RCC 7860 (cell line): ENCODE measurements around the gene NID1.

Experiments used
- DNase-seq: peaks from one replicate; pipeline ENCODE4 v3.0.0-alpha.2; 2015; ENCODE audit warnings: low spot score
- FAIRE-seq: peaks from 2 replicates; lab custom pipeline; 2012; peaks lifted over from hg19 to GRCh38; lab: Jason Lieb, UNC

NID1 gene, protein sequence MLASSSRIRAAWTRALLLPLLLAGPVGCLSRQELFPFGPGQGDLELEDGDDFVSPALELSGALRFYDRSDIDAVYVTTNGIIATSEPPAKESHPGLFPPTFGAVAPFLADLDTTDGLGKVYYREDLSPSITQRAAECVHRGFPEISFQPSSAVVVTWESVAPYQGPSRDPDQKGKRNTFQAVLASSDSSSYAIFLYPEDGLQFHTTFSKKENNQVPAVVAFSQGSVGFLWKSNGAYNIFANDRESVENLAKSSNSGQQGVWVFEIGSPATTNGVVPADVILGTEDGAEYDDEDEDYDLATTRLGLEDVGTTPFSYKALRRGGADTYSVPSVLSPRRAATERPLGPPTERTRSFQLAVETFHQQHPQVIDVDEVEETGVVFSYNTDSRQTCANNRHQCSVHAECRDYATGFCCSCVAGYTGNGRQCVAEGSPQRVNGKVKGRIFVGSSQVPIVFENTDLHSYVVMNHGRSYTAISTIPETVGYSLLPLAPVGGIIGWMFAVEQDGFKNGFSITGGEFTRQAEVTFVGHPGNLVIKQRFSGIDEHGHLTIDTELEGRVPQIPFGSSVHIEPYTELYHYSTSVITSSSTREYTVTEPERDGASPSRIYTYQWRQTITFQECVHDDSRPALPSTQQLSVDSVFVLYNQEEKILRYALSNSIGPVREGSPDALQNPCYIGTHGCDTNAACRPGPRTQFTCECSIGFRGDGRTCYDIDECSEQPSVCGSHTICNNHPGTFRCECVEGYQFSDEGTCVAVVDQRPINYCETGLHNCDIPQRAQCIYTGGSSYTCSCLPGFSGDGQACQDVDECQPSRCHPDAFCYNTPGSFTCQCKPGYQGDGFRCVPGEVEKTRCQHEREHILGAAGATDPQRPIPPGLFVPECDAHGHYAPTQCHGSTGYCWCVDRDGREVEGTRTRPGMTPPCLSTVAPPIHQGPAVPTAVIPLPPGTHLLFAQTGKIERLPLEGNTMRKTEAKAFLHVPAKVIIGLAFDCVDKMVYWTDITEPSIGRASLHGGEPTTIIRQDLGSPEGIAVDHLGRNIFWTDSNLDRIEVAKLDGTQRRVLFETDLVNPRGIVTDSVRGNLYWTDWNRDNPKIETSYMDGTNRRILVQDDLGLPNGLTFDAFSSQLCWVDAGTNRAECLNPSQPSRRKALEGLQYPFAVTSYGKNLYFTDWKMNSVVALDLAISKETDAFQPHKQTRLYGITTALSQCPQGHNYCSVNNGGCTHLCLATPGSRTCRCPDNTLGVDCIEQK

DNA sequence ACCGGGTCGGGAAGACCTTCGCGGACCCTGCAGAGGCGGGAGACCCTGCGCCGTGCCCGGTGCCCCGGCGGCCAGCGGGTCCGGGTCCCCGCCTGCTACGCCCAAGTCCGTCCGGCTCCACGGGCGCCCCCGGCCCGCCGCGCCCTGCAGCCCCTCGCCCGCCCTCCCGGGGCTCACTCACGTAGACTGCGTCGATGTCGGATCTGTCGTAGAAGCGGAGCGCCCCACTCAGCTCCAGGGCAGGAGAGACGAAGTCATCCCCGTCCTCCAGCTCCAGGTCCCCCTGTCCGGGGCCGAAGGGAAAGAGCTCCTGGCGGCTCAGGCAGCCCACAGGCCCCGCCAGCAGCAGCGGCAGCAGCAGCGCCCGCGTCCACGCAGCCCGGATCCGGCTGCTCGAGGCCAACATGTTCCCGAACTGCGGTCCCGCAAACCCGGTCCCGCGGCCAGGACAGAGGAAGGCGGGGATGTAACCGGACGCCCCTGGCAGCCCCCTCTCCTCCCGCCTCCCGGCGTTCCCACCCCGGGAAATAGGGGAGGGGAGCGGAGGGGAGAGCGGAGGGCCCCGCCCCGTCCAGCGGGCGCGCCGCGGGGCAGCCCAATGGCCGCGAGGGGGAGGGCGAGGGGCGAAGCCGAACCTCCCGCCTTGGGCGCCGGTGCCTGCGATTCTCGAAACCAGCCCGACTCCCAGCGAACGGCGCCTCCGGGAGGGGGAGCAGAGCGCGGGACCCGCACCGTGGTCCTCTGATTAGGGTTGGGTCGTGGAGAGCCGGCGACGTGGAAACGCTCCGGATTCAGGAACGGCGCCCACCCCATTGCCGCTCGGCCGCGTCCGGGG, at the start of gene NID1:
TSS of gene NID1 (minus strand) at position 417 of the 835 bp plus-strand sequence. CDS start at position 406, 11 bp downstream.
- FAIRE-seq (no peak), DNase-seq (no peak)

DNA sequence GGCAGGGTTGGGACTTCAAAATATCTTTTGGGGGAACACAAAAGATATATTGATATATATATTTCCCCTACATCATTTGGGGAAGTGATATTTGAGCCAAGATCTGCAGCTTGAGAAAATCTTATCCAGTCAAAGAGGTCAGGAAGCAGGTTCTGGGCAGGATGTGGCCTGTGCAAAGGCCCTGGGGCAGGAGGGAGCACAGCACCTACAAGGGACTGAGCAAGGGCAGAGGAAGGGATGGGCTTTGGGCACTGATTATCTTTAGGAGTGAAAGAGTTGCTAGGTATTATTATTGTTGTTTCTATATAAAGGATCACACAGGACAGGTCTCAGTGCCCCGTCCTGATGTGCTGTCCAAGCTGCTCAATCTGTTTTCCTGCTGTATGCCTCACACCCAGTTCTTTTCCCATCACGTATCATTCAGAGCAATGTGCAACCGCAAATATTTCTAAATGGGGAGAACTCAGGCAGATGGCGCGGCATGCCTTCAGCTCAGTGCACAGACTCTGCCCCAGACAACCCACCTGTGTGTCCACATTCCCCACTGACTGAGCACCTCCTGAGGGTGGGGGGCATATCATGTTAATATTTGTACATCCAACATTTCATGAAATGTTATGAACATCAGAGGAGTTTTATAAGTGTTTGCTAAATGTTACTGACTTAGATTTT, 49.3 kb upstream of the NID1 start:
- DNase-seq (no peak), FAIRE-seq (no peak)

DNA sequence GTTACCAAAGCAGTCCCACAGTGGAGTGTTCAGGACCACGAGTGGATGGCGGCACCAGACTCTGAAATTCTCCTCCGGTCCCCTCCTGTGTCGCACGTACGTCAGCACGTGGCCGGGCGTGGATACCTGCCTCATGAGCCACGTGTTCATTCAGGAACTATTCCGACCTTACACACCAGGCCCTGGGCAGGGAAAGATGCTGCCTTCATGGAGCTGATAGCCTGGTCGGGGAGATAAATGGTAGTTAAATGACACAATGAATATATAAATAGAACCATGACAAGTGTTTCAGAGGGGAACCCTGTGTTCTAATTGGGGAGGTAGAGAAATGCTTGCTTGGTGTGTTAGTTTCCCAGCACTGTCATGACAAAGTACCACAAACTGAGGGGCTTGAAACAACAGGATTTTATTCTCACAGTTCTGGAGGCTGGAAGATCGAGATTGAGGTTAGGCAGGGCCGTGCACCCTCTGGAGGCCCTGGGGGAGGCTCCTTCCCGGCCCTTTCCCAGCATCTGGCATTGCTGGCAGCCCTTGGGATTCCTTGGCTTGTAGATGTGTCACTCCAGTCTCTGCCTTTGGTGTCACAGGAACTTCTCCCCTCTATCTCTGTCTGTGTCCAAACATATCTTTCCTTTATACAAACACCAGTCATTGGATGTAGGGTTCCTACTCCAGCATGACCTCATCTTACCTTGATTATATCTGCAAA, 48.6 kb upstream of the NID1 start:
- DNase-seq: no peak
- FAIRE-seq: no peak

DNA sequence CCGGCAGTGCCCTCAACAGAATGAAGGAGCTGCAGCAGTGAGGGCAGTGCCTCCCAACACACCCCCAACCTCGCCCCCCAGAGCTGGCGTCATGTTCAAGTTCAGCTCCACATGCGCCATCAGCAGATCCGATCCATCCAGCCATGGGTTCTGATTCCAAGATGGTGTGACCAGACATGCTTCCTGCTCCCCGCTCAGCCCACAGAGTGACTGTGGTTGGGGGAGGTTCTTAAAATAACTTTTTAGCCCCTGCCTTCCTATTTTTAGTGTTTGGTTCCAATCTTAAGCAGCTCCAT, 47.4 kb upstream of the NID1 start:
- no peak for FAIRE-seq

DNA sequence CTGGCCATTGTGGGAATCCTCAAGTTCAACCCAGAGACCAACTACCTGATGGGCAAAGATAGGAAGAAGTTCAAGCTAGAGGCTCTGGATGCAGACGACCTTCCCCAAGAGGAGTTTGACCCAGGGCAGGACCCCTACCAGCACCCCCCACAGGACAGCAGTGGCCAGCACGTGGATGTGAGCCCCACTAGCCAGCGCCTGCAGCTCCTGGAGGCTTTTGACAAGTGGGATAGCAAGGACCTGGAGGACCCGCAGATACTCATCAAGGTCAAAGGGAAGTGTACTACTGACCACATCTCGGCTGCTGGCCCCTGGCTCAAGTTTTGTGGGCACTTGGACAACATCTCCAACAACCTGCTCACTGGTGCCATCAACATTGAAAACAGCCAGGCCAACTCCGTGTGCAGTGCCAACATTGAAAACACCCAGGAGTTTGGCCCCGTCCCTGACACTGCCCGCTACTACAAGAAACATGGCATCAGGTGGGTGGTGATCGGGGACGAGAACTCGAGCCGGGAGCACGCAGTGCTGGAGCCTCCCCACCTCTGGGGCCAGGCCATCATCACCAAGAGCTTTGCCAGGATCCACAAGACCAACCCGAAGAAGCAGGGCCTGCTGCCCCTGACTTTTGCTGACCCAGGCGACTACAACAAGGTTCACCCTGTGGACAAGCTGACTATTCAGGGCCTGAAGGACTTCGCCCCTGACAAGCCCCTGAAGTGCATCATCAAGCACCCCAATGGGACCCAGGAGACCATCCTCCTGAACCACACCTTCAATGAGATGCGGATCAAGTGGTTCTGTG, 46.8 kb upstream of the NID1 start:
- no peak for FAIRE-seq

More for the DNA sequence above, 47.4 kb upstream of the NID1 start:
- no peak for DNase-seq

DNA sequence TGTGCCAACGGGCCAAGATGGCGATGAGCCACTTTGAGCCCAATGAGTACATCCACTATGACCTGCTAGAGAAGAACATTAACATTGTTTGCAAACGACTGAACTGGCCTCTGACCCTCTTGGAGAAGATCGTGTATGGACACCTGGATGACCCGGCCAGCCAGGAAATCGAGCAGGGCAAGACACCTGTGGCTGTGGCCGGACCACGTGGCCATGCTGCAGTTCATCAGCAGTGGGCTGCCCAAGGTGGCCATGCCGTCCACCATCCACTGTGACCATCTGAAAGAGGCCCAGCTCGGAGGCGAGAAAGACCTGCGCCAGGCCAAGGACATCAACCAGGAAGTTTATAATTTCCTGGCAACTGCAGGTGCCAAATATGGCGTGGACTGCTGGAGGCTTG, 45.2 kb upstream of the NID1 start:
- FAIRE-seq (no peak), DNase-seq (no peak)

More for the DNA sequence above, 46.8 kb upstream of the NID1 start:
- DNase-seq: no peak

DNA sequence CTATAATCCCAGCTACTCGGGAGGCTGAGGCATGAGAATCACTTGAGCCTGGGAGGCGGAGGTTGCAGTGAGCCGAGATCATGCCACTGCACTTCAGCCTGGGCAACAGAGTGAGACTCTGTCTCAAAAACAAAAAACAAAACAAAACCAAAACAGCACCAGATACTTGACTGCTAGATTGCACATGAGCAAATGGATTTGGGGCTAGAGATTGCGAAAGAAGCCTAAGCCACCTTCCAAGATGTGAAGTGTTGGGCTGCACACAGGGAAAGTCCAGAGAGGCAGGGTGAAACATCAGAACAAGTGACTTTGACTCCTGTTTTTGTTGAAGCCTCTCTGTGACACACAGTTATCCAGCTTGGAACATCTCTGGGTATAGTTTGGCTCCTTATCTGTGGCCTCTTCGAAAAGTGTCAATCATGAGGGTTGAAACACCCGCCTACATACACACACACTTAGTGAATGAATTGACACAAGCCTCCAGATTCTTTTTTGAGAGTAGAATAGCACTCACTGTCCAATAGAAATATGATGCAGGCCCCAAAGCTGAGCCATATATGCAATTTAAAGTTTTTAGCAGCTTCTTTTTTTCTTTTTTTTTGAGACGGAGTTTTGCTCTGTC, 43.2 kb upstream of the NID1 start:
- DNase-seq (no peak), FAIRE-seq (no peak)

DNA sequence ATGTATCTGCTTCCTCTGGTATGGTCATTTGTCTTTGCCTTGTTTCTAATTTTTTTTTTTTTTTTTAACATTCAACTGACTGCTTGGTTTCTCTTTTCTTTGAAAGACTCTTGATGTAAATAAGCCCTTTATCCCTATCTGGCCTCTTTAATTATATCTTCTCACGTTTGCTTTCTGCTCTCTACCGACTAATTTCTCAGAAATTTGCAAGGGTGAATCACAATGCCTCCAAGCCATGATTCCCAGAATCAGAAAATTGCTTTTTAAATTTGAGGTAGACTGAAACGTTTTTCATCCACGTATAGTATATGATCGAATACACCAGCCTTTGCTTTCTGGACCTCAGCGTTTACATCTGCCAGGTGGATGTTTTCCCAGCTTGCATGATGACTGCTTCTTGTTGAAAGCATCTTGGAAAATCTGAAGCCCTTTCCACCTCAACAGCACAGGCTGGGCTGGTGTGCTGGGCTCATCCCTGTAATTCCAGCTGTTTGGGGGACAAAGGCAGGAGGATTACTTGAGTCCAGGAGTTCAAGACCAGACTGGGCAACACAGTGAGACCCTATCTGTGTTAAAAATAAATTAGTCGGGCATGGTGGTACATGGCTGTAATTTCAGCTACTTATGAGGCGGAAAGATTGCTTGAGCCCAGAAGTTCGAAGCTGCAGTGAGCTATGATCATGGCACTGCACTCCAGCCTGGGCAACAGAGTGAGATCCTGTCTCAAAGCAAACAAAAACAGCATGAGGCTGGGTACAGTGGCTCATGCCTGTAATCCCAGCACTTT, 42.4 kb upstream of the NID1 start:
- FAIRE-seq: no peak

DNA sequence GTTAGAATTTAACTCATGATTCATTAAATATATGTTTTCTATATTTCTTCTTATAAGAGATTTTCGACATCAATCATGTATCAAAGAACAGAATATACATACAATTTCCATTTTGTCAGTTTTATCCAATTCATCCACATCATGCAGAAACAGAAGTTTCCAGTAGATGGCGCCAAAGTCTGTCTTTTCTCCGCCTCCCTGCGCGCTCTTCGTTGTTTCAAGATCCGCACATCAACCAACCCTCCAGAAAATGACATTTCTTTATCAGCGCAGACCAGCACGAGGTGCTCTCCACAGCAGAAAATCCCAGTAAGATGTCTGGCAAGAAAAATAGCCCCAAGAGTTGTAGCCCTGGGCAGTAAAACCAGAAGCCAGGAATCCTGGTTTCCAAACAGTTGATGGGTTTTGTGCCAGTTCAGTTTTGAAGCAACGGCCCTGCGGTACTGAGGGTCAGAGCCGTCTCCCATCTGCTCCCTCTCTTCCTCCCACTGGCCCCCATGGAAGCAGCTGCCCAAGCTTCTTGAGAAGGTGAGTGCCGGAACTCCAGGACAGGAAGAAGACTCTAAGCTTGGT, 38.8 kb upstream of the NID1 start:
- DNase-seq: peak; percentile 20
- FAIRE-seq: peak; percentile 72

More for the DNA sequence above, 42.4 kb upstream of the NID1 start:
- DNase-seq: no peak

DNA sequence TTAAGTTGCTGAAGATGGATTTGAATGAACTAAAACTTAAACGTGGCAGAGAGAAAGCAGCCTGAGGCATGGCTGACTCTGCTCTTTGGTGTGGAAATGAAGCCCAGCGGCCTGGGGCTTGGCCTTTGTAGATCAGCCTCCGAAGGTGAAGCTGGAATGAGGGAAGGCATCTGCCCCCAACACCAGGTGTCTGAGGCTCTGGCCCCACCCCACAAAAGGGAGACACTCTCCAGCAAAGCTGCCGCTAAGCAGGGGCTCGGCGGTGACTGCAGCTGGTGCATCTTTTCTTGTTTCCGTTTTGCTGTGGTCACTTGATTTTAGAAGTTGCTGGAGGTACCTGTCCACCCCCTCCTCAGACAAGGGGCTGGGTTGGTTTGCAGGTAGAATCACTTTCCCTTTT, 38.2 kb upstream of the NID1 start:
- no peak for DNase-seq
- FAIRE-seq: no peak

DNA sequence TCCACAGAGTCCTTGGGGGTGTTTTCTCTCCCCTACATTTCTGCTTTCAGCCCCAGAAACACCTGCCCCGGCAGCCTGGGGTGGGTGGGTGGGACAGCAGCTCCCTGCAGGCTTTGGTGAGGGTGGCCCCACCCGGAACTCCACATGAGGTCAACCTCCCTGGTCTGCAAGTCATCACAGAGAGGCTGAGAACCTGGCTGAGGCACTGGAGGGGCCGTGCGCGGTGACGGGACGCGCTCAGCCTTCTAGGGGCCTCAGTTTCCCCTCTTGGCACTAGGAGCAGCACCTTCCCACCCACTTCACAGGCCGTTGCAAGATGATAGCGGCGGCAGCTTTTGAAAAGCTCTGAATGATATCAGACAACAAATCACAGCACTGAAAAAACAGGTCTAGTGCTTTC, 37.7 kb upstream of the NID1 start:
- FAIRE-seq (no peak), DNase-seq (no peak)

DNA sequence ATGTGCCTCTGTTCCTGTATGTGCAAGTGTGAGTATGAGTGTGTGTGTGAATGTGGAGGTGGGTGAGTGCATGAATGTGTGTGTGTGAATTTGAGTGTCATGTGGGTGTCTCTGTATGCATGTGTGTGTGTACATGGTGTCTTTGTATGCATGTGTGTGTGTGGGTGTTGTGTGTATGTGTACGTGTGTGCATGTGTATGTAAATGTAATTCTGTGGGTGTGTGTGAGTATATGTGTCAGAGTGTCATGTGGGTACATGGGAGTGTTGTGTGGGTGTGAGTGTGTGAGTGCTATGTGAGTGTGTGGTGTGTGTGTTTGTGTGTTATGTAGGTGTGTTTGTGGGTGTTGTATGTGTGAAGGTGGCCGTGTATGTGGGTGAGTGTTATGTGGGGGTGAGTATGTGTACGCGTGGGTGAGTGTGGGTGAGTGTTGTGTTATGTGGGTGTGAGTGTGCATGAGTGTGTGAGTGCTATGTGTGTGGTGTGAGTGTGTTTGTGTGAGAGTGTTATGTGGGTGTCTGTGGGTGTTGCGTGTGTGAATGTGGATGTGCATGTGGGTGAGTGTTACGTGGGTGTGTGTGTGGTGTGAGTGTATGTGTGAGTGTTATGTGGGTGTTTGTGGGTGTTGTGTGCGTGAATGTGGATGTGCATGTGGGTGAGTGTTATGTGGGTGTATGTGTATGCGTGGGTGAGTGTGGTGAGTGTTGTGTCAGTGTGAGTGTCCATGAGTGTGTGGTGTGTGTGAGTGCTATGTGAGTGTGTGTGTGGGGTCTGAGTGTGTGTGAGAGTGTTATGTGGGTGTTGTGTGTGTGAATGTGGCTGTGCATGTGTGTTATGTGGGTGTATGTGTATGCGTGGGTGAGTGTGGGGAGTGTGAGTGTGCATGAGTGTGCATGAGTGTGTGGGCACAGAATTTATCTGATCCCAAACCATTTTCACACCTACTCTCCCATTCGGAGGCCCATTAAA, 36.6 kb upstream of the NID1 start:
- DNase-seq (no peak), FAIRE-seq (no peak)

DNA sequence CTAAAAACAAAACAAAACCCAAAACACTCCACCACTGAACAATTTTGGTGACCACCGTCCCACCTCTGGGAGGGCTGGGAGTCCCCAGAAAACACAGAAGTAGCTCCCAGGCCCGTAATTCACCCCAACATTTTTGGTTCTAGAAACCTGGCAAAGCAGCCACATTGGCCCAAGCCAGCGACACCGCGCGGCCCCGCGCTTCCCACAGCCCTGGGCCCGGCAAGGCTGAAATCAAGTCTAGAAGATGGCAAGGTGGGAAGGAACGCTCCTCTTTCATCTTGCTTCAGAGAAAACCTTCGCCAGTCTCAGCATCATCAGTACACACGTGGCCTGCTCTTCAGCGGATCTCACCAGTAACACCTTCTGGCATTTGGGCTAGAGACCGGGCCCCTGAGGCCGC, 35.9 kb upstream of the NID1 start:
- FAIRE-seq (no peak), DNase-seq (no peak)

DNA sequence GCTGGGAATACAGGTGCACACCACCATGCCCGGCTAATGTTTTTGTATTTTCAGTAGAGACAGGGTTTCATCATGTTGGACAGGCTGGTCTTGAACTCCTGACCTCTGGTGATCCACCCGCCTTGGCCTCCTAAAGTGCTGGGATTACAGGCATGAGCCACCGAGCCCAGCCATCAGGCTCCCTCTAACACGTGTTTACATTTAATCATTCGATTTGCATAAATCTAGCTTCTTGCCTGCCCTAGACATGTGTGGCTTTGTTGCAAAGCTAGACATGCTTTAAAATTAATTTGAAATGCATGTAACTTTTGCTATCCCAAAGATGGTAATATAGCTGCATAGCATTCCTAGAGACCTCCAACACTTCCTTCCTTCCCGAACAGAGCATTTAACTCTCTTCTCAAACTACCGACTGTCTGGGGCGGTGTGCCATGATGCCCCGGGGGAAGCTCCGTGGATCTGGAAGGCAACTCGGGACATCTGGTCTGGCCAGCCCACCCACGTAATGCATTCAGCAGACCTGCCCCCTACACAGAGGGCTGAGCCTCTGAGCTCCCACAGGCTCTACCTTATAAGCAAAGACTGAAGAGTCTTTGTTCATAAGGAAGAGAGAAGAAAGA, 34.6 kb upstream of the NID1 start:
- FAIRE-seq (no peak), DNase-seq (no peak)

DNA sequence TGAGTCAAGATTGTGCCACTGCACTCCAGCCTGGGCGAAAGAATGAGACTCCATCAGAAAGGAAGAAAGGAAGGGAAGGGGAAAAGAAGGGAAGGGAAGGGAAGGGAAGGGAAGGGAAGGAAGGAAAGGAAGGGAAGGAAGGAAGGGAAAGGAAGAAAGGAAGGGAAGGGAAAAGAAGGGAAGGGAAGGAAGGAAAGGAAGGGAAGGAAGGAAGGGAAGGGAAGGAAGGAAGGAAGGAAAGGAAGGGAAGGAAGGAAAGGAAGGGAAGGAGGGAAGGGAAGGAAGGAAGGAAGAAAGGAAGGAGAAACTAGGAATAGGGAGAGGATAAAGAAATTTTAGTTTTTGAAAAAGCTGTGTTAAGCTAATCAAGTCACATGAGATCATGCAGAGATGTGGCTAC, 33.4 kb upstream of the NID1 start:
- no peak for FAIRE-seq

More for the DNA sequence above, 33.4 kb upstream of the NID1 start:
- DNase-seq: no peak
